Stomach (tissue), 9 donors: ENCODE results near the gene CLVS2. TPM values are rescaled to one million over a fixed set of nuclear protein-coding genes. Genes with fewer than 3 reads are reported as not detected.

Source experiments
- DNase-seq, 2 donors: peaks; one replicate each; pipeline versions ENCODE4 v3.0.0 to v3.0.0-alpha.2; 2013 to 2019
- H3K27ac ChIP-seq, 5 donors: fragments of 200-600 bp in 4 of 5; sonication (generic) in 4 of 5; one replicate each; pipeline ENCODE4 v1.5.1; 2013 to 2019; ENCODE audit warnings: mild to moderate bottlenecking in 1 of 5, moderate library complexity in 1 of 5
- H3K27me3 ChIP-seq, 3 donors: fragments of 200-600 bp; sonication (generic); one replicate each; pipeline ENCODE4 v1.5.1; 2017 to 2019; ENCODE audit warnings: mixed run types in 1 of 3
- H3K36me3 ChIP-seq, 4 donors: fragments of 200-600 bp; sonication (generic); 1 replicate in 3 of 4; 2 replicates in 1 of 4; pipeline ENCODE4 v1.5.1; 2016 to 2019
- H3K4me1 ChIP-seq, 4 donors: fragments of 200-600 bp; sonication (generic); one replicate each; pipeline ENCODE4 v1.5.1; 2016 to 2019
- H3K4me3 ChIP-seq, 4 donors: fragments of 200-600 bp; sonication (generic) in 3 of 4; one replicate each; pipeline ENCODE4 v1.5.1; 2016 to 2019; ENCODE audit warnings: mild to moderate bottlenecking in 1 of 4
- H3K9me3 ChIP-seq, 4 donors: fragments of 200-600 bp; sonication (generic); one replicate each; pipeline ENCODE4 v1.5.1; 2016 to 2019
- EP300 ChIP-seq: sonication (generic); formaldehyde crosslinking; IDR thresholded peaks from one replicate; pipeline ENCODE4 v1.6.1; 2017; ENCODE audit warnings: antibody characterized with exemption
- POLR2A ChIP-seq, 4 donors: fragments of 450-650 bp; IDR thresholded peaks; one replicate each; pipeline ENCODE4 v1.6.1; 2016; ENCODE audit warnings: antibody characterized with exemption in 4 of 4, control low read depth in 2 of 4, mild to moderate bottlenecking in 1 of 4, moderate library complexity in 1 of 4
- POLR2AphosphoS5 ChIP-seq, 3 donors: sonication (generic); formaldehyde crosslinking; IDR thresholded peaks; one replicate each; pipeline ENCODE4 v1.6.1; 2016; ENCODE audit warnings: antibody characterized with exemption in 3 of 3
- WGBS, 5 donors: extraction: QIAGEN DNeasy Blood & Tissue Kit in 3 of 5; methylation state at CpG; one replicate each; pipeline versions ENCODE4 v1.1.5 to v1.1.7; 2013 to 2018; 5-methylcytosine and 5-hydroxymethylcytosine counted together
- intact Hi-C: fragments of 100-400 bp; cut with DNase I; formaldehyde crosslinking; loops from one replicate; pipeline ENCODE4 v1.15.1; 2023; ENCODE audit warnings: low total_unique reads
- polyA plus RNA-seq, 3 donors: library from polyadenylated mRNA; stranded (reverse); fragments of 200-250 nt; gene quantifications; one replicate each; pipeline ENCODE4 v1.2.3, GENCODE V29; 2013
- total RNA-seq, 5 donors: library from RNA; depleted of rRNA; stranded (reverse); fragments of >200 nt; gene quantifications; one replicate each; pipeline versions ENCODE4 v1.1.0 to v1.2.3, GENCODE V29; 2014 to 2016
- TF ChIP-seq, protein P1 (sequence below), 7 experiments: fragments of 450-650 bp in 4 of 7; fragments of 200-600 bp in 3 of 7; sonication (generic) in 3 of 7; IDR thresholded peaks; one replicate each; pipeline ENCODE4 v1.5.1; 2016 to 2019; ENCODE audit warnings: antibody characterized with exemption in 7 of 7, control low read depth in 2 of 7, mild to moderate bottlenecking in 1 of 7
- donor health status: healthy with polysubstance abuse.
- donor health status: Bipolar disorder and iron deficiency.
- donor health status: healthy.

Gene CLVS2
- total and polyA plus RNA-seq, 8 donors = 0.03 to 59.8 (median 0.92) TPM; not detected in 5

DNA sequence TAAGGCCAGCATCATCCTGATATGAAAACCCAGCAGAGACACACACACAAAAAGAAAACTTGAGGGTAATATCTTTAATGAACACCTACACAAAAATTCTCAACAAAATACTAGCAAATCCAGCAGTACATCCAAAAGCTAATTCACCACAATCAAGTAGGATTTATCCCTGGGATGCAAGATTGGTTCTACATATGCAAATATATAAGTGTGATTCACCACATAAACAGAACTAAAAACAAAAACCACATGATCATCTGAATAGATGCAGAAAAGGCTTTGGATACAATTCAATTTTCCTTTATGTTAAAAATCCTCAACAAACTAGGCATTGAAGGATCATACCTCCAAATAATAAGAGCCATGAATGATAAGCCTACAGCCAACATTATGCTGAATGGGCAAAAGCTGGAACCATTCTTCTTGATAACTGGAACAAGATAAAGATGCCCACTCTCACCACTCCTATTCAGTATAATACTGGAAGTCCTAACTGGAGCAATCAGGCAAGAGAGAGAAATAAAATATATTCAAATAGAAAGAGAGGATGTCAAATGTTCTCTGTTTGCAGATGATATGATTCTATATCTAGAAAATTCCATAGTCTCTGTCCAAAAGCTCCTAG is 33.9 kb upstream of the CLVS2 start:
- no peak for TF ChIP-seq EP300
- no peak for TF ChIP-seq POLR2AphosphoS5 (IDR thresholded peaks at IDR 0.05)
- no peak for DNase-seq
- intact Hi-C loops = no loop called here
- no peaks in the 10 kb centered on the region for H3K27me3 ChIP-seq
- H3K36me3 ChIP-seq = no peaks in the 10 kb centered on the region
- H3K4me3 ChIP-seq = no peak overlapping the region
- no peak overlapping the region for H3K27ac ChIP-seq
- peaks cover 0 to 14% (median 7%) of the 10 kb centered on the region in 4 donors for H3K9me3 ChIP-seq
- H3K4me1 ChIP-seq = no peaks in the 10 kb centered on the region

DNA sequence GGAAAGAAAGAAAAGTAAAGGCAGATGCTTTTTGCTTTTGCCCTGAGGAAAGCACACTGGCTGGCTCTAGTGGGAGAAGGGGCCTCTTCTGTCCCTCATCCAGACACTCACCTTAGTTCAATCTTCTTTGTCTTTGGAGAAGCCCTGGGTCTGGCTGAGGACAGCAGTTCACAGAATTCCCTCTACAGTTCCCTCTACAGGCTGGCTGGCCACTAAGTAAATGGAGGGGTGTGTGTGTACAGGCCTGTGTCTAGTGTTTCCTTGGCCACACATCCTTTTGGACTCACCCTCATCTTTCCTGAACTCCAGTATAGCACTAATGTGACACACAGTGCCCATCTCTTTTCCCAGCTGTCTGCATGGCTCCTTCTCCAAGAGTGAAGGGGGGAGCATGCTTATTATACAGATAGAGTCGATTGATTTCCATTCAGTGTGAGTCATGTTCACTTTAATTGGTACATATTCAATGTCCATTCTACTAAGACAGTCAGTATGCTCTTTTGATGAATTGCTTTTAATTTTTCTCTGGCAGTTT is 26.0 kb upstream of the CLVS2 start:
- Histone ChIP-seq H3K27ac (no peak overlapping the region), H3K27me3 (no peaks in the 10 kb centered on the region), H3K36me3 (no peaks in the 10 kb centered on the region), H3K9me3 (no peaks in the 10 kb centered on the region), H3K4me3 (no peak overlapping the region), H3K4me1 (no peaks in the 10 kb centered on the region)
- 68 to 88% (median 71%) methylated on average over 1 of the region's 1 CpG for WGBS, 5 donors
- intact Hi-C loops = no loop called here
- TF ChIP-seq EP300 (no peak), POLR2AphosphoS5 (IDR thresholded peaks at IDR 0.05) (no peak), POLR2A (IDR thresholded peaks at IDR 0.05) (no peak)
- TF ChIP-seq, protein P1, sequence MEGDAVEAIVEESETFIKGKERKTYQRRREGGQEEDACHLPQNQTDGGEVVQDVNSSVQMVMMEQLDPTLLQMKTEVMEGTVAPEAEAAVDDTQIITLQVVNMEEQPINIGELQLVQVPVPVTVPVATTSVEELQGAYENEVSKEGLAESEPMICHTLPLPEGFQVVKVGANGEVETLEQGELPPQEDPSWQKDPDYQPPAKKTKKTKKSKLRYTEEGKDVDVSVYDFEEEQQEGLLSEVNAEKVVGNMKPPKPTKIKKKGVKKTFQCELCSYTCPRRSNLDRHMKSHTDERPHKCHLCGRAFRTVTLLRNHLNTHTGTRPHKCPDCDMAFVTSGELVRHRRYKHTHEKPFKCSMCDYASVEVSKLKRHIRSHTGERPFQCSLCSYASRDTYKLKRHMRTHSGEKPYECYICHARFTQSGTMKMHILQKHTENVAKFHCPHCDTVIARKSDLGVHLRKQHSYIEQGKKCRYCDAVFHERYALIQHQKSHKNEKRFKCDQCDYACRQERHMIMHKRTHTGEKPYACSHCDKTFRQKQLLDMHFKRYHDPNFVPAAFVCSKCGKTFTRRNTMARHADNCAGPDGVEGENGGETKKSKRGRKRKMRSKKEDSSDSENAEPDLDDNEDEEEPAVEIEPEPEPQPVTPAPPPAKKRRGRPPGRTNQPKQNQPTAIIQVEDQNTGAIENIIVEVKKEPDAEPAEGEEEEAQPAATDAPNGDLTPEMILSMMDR (IDR thresholded peaks at IDR 0.05) = no peak
- DNase-seq = no peak

DNA sequence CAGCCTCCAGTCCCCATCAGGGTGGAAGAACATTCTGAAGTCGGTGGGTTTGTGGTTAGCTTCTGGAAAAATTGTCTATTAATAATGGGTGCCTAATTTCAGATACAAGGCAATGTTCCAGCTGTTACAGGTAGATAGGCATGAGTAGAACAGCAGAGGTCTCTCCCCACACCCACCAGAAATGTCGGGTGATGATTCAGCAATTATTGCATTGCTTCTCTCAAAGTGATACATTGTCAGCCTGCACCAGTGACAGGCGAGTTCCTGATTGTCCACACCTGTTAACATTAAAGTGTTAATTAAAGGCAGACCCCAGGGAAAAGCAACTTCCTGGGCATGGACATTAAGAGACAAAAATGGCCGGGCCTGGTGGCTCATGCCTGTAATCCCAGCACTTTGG is 18.9 kb upstream of the CLVS2 start:
- 77 to 85% (median 82%) methylated on average over 4 of the region's 4 CpGs for WGBS, 5 donors
- H3K27me3 ChIP-seq = no peaks in the 10 kb centered on the region
- no peak overlapping the region for H3K27ac ChIP-seq
- TF ChIP-seq, protein P1 (IDR thresholded peaks at IDR 0.05) = no peak
- TF ChIP-seq POLR2AphosphoS5 (IDR thresholded peaks at IDR 0.05) (no peak), POLR2A (IDR thresholded peaks at IDR 0.05) (no peak), EP300 (no peak)
- H3K9me3 ChIP-seq = no peaks in the 10 kb centered on the region
- H3K4me1 ChIP-seq = no peaks in the 10 kb centered on the region
- intact Hi-C loops = no loop called here
- H3K36me3 ChIP-seq = no peaks in the 10 kb centered on the region
- DNase-seq = no peak
- H3K4me3 ChIP-seq = no peak overlapping the region

DNA sequence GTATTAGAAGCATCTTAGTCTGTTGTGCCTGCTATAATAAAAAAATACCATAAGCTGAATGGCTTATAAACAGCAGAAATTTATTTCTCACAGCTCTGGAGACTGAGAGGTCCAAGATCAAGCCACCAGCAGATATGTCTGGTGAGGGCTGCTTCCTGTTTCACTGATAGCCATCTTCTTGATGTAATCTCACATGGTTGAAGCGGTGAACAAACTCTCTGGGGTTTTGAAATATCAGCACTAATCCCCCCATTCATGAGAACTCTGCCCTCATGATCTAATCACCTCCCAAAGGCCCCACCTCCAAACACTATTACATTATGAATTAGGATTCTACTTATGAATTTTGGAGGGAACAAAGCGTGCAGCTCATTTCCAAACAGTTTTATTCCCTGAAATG is 11.6 kb upstream of the CLVS2 start:
- intact Hi-C loops = no loop called here
- TF ChIP-seq, protein P1 (IDR thresholded peaks at IDR 0.05) = no peak
- TF ChIP-seq POLR2AphosphoS5 (IDR thresholded peaks at IDR 0.05) (no peak), POLR2A (IDR thresholded peaks at IDR 0.05) (no peak), EP300 (no peak)

DNA sequence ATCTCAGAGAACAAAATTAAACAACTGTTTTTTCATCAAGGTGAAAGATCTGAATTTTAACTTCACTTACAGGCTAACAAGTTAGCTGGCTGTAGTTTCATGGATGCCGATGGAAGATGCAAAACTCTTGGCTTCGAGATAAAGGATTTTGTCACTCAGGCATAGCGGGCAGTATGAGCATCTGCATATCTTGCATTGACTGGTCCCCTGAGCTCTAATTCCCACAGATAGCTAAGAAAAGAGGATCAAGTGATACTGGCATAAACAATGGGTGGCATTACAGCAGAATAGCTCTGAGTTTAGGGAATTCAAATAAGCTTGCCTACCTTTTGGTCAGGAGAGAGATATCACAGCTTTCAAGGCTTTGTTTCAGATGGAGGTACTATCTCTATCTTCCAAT is 1.8 kb upstream of the CLVS2 start:
- no peak overlapping the region for H3K27ac ChIP-seq
- 71 to 80% (median 73%) methylated on average over 3 of the region's 3 CpGs for WGBS, 5 donors
- TF ChIP-seq POLR2AphosphoS5 (IDR thresholded peaks at IDR 0.05) (no peak), EP300 (no peak), POLR2A (IDR thresholded peaks at IDR 0.05) (no peak)
- TF ChIP-seq, protein P1 (IDR thresholded peaks at IDR 0.05) = no peak
- intact Hi-C loops = no loop called here
- no peak for DNase-seq
- peaks cover 0 to 5% (median under 1%) of the 10 kb centered on the region in 4 donors for H3K9me3 ChIP-seq
- peaks cover 3 to 59% (median 41%) of the 10 kb centered on the region in 3 donors for H3K27me3 ChIP-seq
- peaks cover 4 to 18% (median 13%) of the 10 kb centered on the region in 4 donors for H3K4me1 ChIP-seq
- H3K4me3 ChIP-seq = no peak overlapping the region
- no peaks in the 10 kb centered on the region for H3K36me3 ChIP-seq

More for the DNA sequence above, 11.6 kb upstream of the CLVS2 start:
- Histone ChIP-seq H3K9me3 (peaks cover 0 to 3% (median 0%) of the 10 kb centered on the region in 4 donors), H3K4me1 (no peaks in the 10 kb centered on the region), H3K27ac (no peak overlapping the region), H3K36me3 (no peaks in the 10 kb centered on the region), H3K27me3 (no peaks in the 10 kb centered on the region), H3K4me3 (no peak overlapping the region)
- no peak for DNase-seq
- 29 to 85% (median 61%) methylated on average over 2 of the region's 2 CpGs for WGBS, 5 donors
